GM23338 (cell line): ENCODE measurements around the gene EIF4EBP3. TPM values are rescaled to one million over a fixed set of nuclear protein-coding genes. Genes with fewer than 3 reads are reported as not detected.

Experiments used
- ATAC-seq: fragments of 200-7000 bp; cut with Tn5 transposase; 3 replicates; pipeline ENCODE4 v1.9.1; 2020
- DNase-seq: peaks from one replicate; pipeline ENCODE4 v3.0.0-alpha.2; 2015; ENCODE audit warnings: low spot score
- H2AFZ ChIP-seq: fragments of 200-600 bp; sonication (generic); 2 replicates; pipeline ENCODE4 v1.8.0; 2016; ENCODE audit warnings: antibody characterized with exemption, mild to moderate bottlenecking, moderate library complexity
- H3F3A ChIP-seq: fragments of 200-600 bp; sonication (generic); replicated peaks from 2 replicates; pipeline ENCODE4 v1.8.0; 2017; ENCODE audit warnings: antibody characterized with exemption, mixed run types, low read depth
- H3K27ac ChIP-seq: fragments of 200-600 bp; sonication (generic); 2 replicates; pipeline ENCODE4 v1.6.1; 2016; ENCODE audit warnings: low read depth
- H3K27me3 ChIP-seq: fragments of 200-600 bp; sonication (generic); 2 replicates; pipeline ENCODE4 v1.8.0; 2016; ENCODE audit warnings: mild to moderate bottlenecking, mixed run types, moderate library complexity; ENCODE audit not compliant: insufficient read depth
- H3K36me3 ChIP-seq: fragments of 200-600 bp; sonication (generic); 2 replicates; pipeline ENCODE4 v1.8.0; 2016; ENCODE audit warnings: mild to moderate bottlenecking; ENCODE audit not compliant: insufficient read depth
- H3K4me1 ChIP-seq: fragments of 200-600 bp; sonication (generic); 2 replicates; pipeline ENCODE4 v1.8.0; 2016; ENCODE audit warnings: mild to moderate bottlenecking, moderate library complexity; ENCODE audit not compliant: insufficient read depth
- H3K4me2 ChIP-seq: fragments of 200-600 bp; sonication (generic); 2 replicates; pipeline ENCODE4 v1.7.1; 2017; ENCODE audit warnings: mixed run types
- H3K4me3 ChIP-seq: fragments of 200-600 bp; sonication (generic); 2 replicates; pipeline ENCODE4 v1.6.1; 2016; ENCODE audit warnings: mixed run types
- H3K79me2 ChIP-seq: fragments of 200-600 bp; sonication (generic); replicated peaks from 2 replicates; pipeline ENCODE4 v1.8.0; 2017; ENCODE audit warnings: mild to moderate bottlenecking; ENCODE audit not compliant: insufficient read depth
- H3K9me2 ChIP-seq: fragments of 200-600 bp; sonication (generic); 2 replicates; pipeline ENCODE4 v1.8.0; 2017; ENCODE audit not compliant: insufficient read depth
- H4K20me1 ChIP-seq: fragments of 200-600 bp; sonication (generic); replicated peaks from 2 replicates; pipeline ENCODE4 v1.8.0; 2017; ENCODE audit warnings: mild to moderate bottlenecking; ENCODE audit not compliant: insufficient read depth
- H3K27ac Mint-ChIP-seq: 2 replicates; pipeline ENCODE4 v1.8.0; 2020; ENCODE audit warnings: inconsistent platforms, mild to moderate bottlenecking, moderate library complexity, mixed read lengths
- H3K27me3 Mint-ChIP-seq: 3 replicates; pipeline ENCODE4 v1.8.0; 2022; ENCODE audit warnings: low read depth, mild to moderate bottlenecking, moderate library complexity, mixed read lengths, inconsistent platforms; ENCODE audit not compliant: insufficient read depth, poor library complexity
- H3K36me3 Mint-ChIP-seq: 3 replicates; pipeline ENCODE4 v1.8.0; 2021; ENCODE audit warnings: low read depth, mild to moderate bottlenecking, inconsistent platforms, moderate library complexity, mixed read lengths
- H3K4me1 Mint-ChIP-seq: 3 replicates; pipeline ENCODE4 v1.8.0; 2020; ENCODE audit warnings: mild to moderate bottlenecking, inconsistent platforms, mixed read lengths
- H3K4me3 Mint-ChIP-seq: 3 replicates; pipeline ENCODE4 v1.8.0; 2021; ENCODE audit warnings: moderate library complexity, mild to moderate bottlenecking, inconsistent platforms, mixed read lengths
- H3K9me3 Mint-ChIP-seq: 3 replicates; pipeline ENCODE4 v1.8.0; 2020; ENCODE audit warnings: moderate library complexity, mild to moderate bottlenecking, inconsistent platforms, mixed read lengths
- CREB1 ChIP-seq: fragments of 250-450 bp; sonication (Bioruptor Pico); IDR thresholded peaks from 2 replicates; pipeline ENCODE4 v1.5.0; 2020; ENCODE audit warnings: low read depth, mild to moderate bottlenecking, moderate library complexity
- EZH2 ChIP-seq: fragments of 200-600 bp; sonication (generic); IDR thresholded peaks from one replicate; pipeline ENCODE4 v1.8.0; 2017; ENCODE audit warnings: antibody characterized with exemption, mild to moderate bottlenecking, low read depth; ENCODE audit not compliant: unreplicated experiment
- EZH2phosphoT487 ChIP-seq: fragments of 200-600 bp; sonication (generic); IDR thresholded peaks from one replicate; pipeline ENCODE4 v1.8.1; 2018; ENCODE audit warnings: antibody characterized with exemption; ENCODE audit not compliant: unreplicated experiment
- JUNB ChIP-seq: IDR thresholded peaks from one replicate; pipeline ENCODE4 v1.6.1; 2016; ENCODE audit warnings: antibody characterized with exemption; ENCODE audit not compliant: unreplicated experiment
- NANOG ChIP-seq: IDR thresholded peaks from 2 replicates; pipeline ENCODE4 v1.6.1; 2016; ENCODE audit warnings: antibody characterized with exemption, borderline replicate concordance
- POLR2AphosphoS5 ChIP-seq: IDR thresholded peaks from 2 replicates; pipeline ENCODE4 v1.6.1; 2016; ENCODE audit warnings: antibody characterized with exemption, low read depth
- REST ChIP-seq: IDR thresholded peaks from one replicate; pipeline ENCODE4 v1.6.1; 2018; ENCODE audit warnings: antibody characterized with exemption; ENCODE audit not compliant: unreplicated experiment
- ZNF114 ChIP-seq: fragments of 250-450 bp; sonication (Bioruptor Pico); IDR thresholded peaks from 2 replicates; pipeline ENCODE4 v1.5.0; 2020; ENCODE audit warnings: mild to moderate bottlenecking, moderate library complexity
- ZNF331 ChIP-seq: fragments of 250-450 bp; sonication (Bioruptor Pico); IDR thresholded peaks from 2 replicates; pipeline ENCODE4 v1.5.0; 2020; ENCODE audit warnings: low read depth, mild to moderate bottlenecking, moderate library complexity
- polyA plus RNA-seq: library from polyadenylated mRNA; unstranded; fragments of >200 nt; fragmentation: Nextera tagmentation; extraction: Ambion mirVana; gene quantifications from 2 replicates; pipeline ENCODE4 v1.2.1, GENCODE V29; 2016
- total RNA-seq: library from RNA; depleted of rRNA; stranded (reverse); fragments of >200 nt; shearing (Covaris generic); gene quantifications from 2 replicates; pipeline ENCODE4 v1.2.3, GENCODE V29; 2014
- TF ChIP-seq, protein P1 (sequence below): fragments of 250-450 bp; sonication (Bioruptor Pico); IDR thresholded peaks from 2 replicates; pipeline ENCODE4 v1.5.0; 2020; ENCODE audit warnings: mild to moderate bottlenecking, moderate library complexity
- TF ChIP-seq, protein P2 (sequence below): IDR thresholded peaks from 2 replicates; pipeline ENCODE4 v1.6.1; 2016; ENCODE audit warnings: antibody characterized with exemption
- TF ChIP-seq, protein P3 (sequence below), 2 experiments: fragments of 200-600 bp in 1 of 2; sonication (generic) in 1 of 2; conservative IDR thresholded peaks; 2 replicates each; pipeline versions ENCODE4 v1.5.1 to v1.6.1; 2016 to 2017; ENCODE audit warnings: antibody characterized with exemption in 2 of 2, low read depth in 2 of 2, mild to moderate bottlenecking in 2 of 2, moderate library complexity in 1 of 2

EIF4EBP3 gene
- total and polyA plus RNA-seq, 2 experiments from 2014 or later, result 2.4 to 21.5 TPM

GRCh38 chr5:140560227-140560626 is 12.8 kb downstream of the EIF4EBP3 start:
- H3K36me3 Mint-ChIP-seq, result peaks cover 12% of the 10 kb centered on the region
- Histone ChIP-seq H3K4me1 (peaks cover 19% of the 10 kb centered on the region), H3K79me2 (peaks cover 23% of the 10 kb centered on the region), H3K27ac (no peak overlapping the region), H3F3A (0 out of 2 replicates have a peak, but pooled peaks cover 2% of the 10 kb centered on the region), H4K20me1 (no peaks in the 10 kb centered on the region; the same call in 1 of the 2 replicates), H3K4me2 (no peak overlapping the region), H3K36me3 (no peaks in the 10 kb centered on the region), H3K27me3 (no peaks in the 10 kb centered on the region), H3K4me3 (no peak overlapping the region), H2AFZ (no peak overlapping the region), H3K9me2 (no peaks in the 10 kb centered on the region; the same call in 1 of the 2 replicates)
- H3K27me3 Mint-ChIP-seq, result peaks cover 19% of the 10 kb centered on the region
- H3K27ac Mint-ChIP-seq, result no peak overlapping the region
- H3K9me3 Mint-ChIP-seq, result no peaks in the 10 kb centered on the region; the same call in 1 of the 3 replicates
- TF ChIP-seq, protein P1, sequence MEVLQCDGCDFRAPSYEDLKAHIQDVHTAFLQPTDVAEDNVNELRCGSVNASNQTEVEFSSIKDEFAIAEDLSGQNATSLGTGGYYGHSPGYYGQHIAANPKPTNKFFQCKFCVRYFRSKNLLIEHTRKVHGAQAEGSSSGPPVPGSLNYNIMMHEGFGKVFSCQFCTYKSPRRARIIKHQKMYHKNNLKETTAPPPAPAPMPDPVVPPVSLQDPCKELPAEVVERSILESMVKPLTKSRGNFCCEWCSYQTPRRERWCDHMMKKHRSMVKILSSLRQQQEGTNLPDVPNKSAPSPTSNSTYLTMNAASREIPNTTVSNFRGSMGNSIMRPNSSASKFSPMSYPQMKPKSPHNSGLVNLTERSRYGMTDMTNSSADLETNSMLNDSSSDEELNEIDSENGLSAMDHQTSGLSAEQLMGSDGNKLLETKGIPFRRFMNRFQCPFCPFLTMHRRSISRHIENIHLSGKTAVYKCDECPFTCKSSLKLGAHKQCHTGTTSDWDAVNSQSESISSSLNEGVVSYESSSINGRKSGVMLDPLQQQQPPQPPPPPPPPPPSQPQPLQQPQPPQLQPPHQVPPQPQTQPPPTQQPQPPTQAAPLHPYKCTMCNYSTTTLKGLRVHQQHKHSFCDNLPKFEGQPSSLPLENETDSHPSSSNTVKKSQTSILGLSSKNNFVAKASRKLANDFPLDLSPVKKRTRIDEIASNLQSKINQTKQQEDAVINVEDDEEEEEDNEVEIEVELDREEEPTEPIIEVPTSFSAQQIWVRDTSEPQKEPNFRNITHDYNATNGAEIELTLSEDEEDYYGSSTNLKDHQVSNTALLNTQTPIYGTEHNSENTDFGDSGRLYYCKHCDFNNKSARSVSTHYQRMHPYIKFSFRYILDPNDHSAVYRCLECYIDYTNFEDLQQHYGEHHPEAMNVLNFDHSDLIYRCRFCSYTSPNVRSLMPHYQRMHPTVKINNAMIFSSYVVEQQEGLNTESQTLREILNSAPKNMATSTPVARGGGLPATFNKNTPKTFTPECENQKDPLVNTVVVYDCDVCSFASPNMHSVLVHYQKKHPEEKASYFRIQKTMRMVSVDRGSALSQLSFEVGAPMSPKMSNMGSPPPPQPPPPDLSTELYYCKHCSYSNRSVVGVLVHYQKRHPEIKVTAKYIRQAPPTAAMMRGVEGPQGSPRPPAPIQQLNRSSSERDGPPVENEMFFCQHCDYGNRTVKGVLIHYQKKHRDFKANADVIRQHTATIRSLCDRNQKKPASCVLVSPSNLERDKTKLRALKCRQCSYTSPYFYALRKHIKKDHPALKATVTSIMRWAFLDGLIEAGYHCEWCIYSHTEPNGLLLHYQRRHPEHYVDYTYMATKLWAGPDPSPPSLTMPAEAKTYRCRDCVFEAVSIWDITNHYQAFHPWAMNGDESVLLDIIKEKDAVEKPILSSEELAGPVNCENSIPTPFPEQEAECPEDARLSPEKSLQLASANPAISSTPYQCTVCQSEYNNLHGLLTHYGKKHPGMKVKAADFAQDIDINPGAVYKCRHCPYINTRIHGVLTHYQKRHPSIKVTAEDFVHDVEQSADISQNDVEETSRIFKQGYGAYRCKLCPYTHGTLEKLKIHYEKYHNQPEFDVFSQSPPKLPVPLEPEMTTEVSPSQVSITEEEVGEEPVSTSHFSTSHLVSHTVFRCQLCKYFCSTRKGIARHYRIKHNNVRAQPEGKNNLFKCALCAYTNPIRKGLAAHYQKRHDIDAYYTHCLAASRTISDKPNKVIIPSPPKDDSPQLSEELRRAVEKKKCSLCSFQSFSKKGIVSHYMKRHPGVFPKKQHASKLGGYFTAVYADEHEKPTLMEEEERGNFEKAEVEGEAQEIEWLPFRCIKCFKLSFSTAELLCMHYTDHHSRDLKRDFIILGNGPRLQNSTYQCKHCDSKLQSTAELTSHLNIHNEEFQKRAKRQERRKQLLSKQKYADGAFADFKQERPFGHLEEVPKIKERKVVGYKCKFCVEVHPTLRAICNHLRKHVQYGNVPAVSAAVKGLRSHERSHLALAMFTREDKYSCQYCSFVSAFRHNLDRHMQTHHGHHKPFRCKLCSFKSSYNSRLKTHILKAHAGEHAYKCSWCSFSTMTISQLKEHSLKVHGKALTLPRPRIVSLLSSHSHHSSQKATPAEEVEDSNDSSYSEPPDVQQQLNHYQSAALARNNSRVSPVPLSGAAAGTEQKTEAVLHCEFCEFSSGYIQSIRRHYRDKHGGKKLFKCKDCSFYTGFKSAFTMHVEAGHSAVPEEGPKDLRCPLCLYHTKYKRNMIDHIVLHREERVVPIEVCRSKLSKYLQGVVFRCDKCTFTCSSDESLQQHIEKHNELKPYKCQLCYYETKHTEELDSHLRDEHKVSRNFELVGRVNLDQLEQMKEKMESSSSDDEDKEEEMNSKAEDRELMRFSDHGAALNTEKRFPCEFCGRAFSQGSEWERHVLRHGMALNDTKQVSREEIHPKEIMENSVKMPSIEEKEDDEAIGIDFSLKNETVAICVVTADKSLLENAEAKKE (CRISPR knock-in tag), result no peak
- TF ChIP-seq, protein P2, sequence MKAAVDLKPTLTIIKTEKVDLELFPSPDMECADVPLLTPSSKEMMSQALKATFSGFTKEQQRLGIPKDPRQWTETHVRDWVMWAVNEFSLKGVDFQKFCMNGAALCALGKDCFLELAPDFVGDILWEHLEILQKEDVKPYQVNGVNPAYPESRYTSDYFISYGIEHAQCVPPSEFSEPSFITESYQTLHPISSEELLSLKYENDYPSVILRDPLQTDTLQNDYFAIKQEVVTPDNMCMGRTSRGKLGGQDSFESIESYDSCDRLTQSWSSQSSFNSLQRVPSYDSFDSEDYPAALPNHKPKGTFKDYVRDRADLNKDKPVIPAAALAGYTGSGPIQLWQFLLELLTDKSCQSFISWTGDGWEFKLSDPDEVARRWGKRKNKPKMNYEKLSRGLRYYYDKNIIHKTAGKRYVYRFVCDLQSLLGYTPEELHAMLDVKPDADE, result no peak
- TF ChIP-seq EZH2phosphoT487 (no peak), CREB1 (no peak), ZNF331 (CRISPR knock-in tag) (no peak), NANOG (no peak), REST (no peak), ZNF114 (no peak), EZH2 (no peak), JUNB (no peak), POLR2AphosphoS5 (no peak)
- TF ChIP-seq, protein P3, sequence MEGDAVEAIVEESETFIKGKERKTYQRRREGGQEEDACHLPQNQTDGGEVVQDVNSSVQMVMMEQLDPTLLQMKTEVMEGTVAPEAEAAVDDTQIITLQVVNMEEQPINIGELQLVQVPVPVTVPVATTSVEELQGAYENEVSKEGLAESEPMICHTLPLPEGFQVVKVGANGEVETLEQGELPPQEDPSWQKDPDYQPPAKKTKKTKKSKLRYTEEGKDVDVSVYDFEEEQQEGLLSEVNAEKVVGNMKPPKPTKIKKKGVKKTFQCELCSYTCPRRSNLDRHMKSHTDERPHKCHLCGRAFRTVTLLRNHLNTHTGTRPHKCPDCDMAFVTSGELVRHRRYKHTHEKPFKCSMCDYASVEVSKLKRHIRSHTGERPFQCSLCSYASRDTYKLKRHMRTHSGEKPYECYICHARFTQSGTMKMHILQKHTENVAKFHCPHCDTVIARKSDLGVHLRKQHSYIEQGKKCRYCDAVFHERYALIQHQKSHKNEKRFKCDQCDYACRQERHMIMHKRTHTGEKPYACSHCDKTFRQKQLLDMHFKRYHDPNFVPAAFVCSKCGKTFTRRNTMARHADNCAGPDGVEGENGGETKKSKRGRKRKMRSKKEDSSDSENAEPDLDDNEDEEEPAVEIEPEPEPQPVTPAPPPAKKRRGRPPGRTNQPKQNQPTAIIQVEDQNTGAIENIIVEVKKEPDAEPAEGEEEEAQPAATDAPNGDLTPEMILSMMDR (conservative IDR thresholded peaks at IDR 0.05; ENCODE audit: low read depth in 2 of 2), result no peak
- H3K4me1 Mint-ChIP-seq, result peaks cover 26% of the 10 kb centered on the region
- DNase-seq (no peak), ATAC-seq (no peak)
- no peak overlapping the region for H3K4me3 Mint-ChIP-seq
